GM12892 (cell line): ENCODE data around the gene VGLL4.
"Not testable (repeated sequence)": the region's sequence is repeated elsewhere in the genome, so short reads cannot be mapped to it uniquely, and the experiment has no call there.

Experiments
- DNase-seq: peaks from one replicate; pipeline ENCODE4 v3.0.0; 2011; ENCODE audit not compliant: insufficient read length
- FAIRE-seq: peaks from 2 replicates; lab custom pipeline; 2011; peaks lifted over from hg19 to GRCh38; lab: Jason Lieb, UNC
- POLR2A ChIP-seq: IDR thresholded peaks from 2 replicates; pipeline ENCODE4 v1.6.1; 2011; ENCODE audit warnings: low read depth, low read length, control low read depth
- POLR2AphosphoS5 ChIP-seq: IDR thresholded peaks from 2 replicates; pipeline ENCODE4 v1.6.1; 2011; ENCODE audit warnings: low read depth, low read length, control low read depth
- TAF1 ChIP-seq: IDR thresholded peaks from 2 replicates; pipeline ENCODE4 v1.6.1; 2011; ENCODE audit warnings: low read depth, mild to moderate bottlenecking, control low read depth, low read length, borderline replicate concordance

The VGLL4 gene

DNA sequence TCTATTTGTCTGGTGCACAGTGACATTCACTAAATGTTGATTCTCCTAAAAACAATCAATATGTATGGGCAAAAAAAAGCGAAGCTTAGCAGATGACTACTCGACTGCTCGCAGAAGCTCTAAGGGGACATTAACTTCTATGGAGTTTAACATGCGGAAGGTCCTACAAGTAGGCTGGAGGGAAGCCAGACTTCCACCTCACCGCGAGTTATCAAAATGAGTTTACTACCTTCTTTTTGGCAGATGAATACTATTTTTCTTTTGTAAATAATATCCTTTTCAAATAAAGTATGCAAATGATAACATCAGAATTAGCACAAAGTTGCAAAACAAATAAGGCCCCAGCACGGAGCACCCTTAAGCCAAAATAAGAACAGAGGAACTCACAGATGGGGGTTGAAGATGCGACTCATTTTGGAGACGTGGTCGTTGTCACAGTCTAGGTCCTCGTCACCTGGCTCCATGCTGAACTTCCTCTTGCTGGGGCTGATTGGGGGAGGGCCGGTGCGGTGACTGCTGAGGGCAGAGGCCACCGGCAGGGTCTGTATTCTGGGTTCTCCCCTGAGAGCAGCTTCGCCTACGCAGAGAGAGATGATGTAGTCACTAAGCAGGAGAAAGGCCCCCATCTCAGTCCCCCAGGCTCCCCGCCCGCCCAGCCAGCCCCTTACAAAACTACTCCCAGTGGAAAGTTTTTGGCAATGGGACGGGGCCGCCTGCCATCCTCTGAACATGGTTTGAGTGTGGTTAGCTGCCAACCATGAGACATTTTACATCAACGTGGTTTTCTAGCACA lies 42.1 kb downstream of the VGLL4 start:
- peak; percentile 50; the same call in 1 of the 2 replicates for TF ChIP-seq POLR2AphosphoS5
- 0 out of 2 replicates have a peak, but pooled peaks have one; percentile 9 for TF ChIP-seq TAF1
- peak; percentile 47; the same call in 1 of the 2 replicates for TF ChIP-seq POLR2A
- peak; percentile 93 for FAIRE-seq
- DNase-seq, result peak; percentile 53

GRCh38 chr3:11600501-11601282 lies 43.0 kb downstream of the VGLL4 start:
- TF ChIP-seq TAF1 (no peak), POLR2AphosphoS5 (no peak), POLR2A (no peak)
- DNase-seq (no peak), FAIRE-seq (no peak)

- TF ChIP-seq POLR2AphosphoS5 (no peak), TAF1 (no peak), POLR2A (no peak)
- DNase-seq (no peak), FAIRE-seq (no peak)
Measured at GRCh38 chr3:11596387-11596786, 47.3 kb downstream of the VGLL4 start.

GRCh38 chr3:11595024-11595423 lies 48.7 kb downstream of the VGLL4 start:
- DNase-seq, FAIRE-seq: not testable (repeated sequence)

DNA sequence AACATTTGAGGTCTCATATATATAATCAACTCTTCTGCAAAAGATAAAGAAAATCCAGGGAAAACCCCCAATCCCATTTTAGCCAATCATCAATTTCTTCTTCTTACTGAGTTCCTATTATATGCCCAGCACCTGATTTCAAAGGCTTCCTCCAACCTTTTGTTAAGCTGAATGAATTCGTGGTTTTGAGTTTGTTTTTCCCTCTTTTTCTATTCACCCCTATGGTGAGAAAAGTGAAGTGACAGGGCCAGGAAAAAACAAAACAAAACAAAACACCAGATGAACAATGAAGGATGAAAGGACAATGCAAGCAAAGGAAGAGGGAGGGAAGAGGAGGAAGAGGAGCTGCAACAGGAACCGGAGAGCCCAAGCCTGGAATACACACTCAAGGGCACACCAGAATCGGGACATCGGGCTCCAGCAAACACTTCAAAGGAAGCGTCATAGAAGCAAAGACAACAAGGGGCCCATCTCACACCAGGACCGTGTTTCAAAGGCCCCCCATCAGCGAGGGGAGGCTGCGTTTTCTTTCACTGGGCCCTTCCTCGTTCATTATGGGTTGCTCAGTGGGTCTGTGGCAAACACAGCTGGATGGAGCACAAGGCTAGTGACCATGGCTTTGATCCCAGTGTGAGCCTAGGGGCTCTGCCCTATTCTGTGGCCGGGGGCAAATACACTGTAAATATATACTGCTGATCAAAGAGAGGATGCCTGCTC lies 50.2 kb downstream of the VGLL4 start:
- no peak for TF ChIP-seq TAF1
- TF ChIP-seq POLR2AphosphoS5, result no peak
- TF ChIP-seq POLR2A, result no peak
- FAIRE-seq (no peak), DNase-seq (no peak)

GRCh38 chr3:11592445-11593298 lies 51.0 kb downstream of the VGLL4 start:
- FAIRE-seq, result no peak
- TF ChIP-seq TAF1, result no peak
- TF ChIP-seq POLR2AphosphoS5, result no peak
- TF ChIP-seq POLR2A, result no peak
- no peak for DNase-seq

DNA sequence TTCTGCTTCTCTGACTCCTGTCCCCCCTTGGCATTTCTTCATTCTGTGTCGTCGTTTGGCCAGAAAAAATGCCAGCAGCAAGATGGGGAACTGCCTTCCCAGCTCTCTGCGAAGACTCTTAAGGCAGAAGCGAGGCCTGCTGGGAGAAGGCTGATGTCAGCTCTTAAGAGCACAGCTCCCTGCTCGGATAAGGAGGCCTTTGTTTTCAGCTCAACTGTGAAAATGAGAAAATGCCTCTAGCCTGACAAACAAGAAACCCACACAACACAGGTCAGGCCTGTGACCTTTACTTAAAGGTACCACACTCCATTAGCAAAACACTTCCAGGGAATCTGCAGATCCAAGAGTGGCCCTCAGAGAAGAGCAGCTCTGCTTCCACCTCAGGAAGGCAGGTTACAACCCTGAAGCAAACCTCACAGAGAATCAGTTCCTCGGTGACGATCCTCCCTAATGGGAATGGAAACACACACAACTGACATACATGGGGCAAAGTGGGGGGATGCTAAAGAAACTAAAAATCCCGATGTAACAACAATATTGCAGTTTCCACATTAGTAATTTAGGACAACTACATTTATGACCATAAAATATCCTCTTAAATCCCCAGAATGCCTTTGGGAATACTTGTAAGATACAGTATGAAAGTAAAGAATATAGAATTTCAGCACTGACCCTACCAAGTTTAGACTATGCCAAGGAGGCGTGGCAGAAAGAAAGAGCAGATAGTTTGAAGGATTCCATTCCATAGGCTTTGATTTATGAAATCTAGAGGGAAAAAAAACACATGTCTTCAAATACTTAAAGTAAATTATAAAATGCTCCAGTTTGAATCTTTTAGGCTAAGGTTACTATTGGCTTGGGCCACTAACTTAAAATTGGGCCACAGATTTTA lies 52.1 kb downstream of the VGLL4 start:
- TF ChIP-seq POLR2AphosphoS5 (no peak), TAF1 (no peak), POLR2A (no peak)
- DNase-seq, result no peak
- FAIRE-seq, result no peak

DNA sequence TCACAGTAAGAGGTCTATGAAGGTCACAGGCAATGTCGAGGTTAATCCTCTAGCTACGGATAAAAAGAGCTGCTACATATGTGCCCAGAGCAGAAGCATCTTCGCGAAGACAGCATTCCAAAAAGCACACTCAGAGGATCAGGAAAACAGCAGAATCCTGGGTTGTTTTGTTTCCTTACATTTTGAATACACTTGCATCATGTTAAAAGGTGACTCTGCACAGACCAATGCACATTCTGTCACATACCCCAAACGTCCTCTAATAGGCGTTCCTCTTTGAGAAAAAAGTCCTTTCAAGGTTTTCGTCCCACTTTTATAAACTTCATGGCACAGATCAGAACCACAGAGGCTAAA lies 52.7 kb downstream of the VGLL4 start:
- FAIRE-seq (no peak), DNase-seq (no peak)
- TF ChIP-seq POLR2AphosphoS5, result no peak
- no peak for TF ChIP-seq POLR2A
- TF ChIP-seq TAF1, result no peak

DNA sequence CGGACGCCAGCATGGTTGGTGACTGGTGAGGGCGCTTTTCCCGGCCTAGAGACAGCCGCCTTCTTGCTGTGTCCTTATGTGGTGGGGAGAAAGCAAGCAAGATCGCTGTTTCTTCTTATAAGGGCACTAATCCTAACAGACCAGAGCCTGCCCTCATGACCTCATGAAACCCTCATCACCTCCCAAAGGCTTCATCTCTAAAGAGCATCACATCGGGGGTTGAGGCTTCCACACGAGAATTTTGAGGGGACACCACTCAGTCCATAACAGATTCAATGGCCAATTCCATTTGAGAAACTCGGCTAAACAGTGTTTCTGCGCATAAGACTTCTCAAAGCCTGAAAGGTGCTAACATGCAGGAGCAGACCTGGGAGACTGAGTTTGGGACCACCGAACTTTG lies 54.0 kb downstream of the VGLL4 start:
- no peak for DNase-seq
- no peak for FAIRE-seq
- TF ChIP-seq POLR2AphosphoS5, result no peak
- no peak for TF ChIP-seq POLR2A
- no peak for TF ChIP-seq TAF1

- DNase-seq (no peak), FAIRE-seq (no peak)
- no peak for TF ChIP-seq POLR2A
- no peak for TF ChIP-seq POLR2AphosphoS5
- no peak for TF ChIP-seq TAF1
Measured at GRCh38 chr3:11588755-11589154, 55.0 kb downstream of the VGLL4 start.
